Left kidney (tissue), 2 donors: ENCODE results near the gene LIAS. TPM values are rescaled to one million over a fixed set of nuclear protein-coding genes. Genes with fewer than 3 reads are reported as not detected.
"Not testable (repeated sequence)": the region's sequence is repeated elsewhere in the genome, so short reads cannot be mapped to it uniquely, and the experiment has no call there.

Experiments used
- DNase-seq: peaks from one replicate; pipeline ENCODE4 v3.0.0-alpha.2; 2013
- polyA plus RNA-seq: library from polyadenylated mRNA; unstranded; fragments of 120-200 nt; gene quantifications from one replicate; pipeline ENCODE4 v1.2.1, GENCODE V29; 2013; ENCODE audit not compliant: insufficient read length

LIAS gene
- polyA plus RNA-seq, 1 donor = 38.6 TPM

DNA sequence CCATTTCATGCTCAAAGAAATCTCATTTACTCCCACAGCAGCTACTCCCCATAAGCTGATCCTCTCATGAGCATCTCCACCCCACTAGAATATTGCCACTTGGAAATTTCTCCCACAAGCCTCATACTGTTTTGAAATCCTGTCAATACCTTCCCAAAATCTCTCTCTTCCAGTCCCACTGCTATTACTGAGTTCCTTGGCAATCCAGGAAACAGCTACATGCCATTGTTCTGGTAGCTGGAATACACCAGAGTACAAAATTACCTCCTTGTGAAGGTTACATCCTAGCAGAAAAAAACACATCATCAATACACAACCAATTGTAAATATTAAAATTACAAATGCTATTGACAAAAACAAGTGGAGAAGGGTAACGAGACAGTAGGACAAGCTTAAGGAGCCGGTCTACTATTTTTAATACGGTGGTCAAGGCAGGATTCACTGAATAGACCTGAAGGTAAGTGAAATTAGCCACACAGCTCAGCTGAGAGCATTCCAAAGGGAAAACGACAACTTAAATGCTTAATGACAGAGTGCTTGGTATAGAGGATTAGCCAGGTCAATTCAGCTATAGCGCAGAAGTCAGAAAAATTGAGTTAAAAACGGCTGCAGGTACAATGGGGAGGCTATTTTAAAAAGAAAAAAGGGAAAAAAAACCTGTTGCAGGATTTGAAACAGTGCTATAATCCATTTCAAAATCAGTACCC, 6.5 kb upstream of the LIAS start:
- no peak for DNase-seq

DNA sequence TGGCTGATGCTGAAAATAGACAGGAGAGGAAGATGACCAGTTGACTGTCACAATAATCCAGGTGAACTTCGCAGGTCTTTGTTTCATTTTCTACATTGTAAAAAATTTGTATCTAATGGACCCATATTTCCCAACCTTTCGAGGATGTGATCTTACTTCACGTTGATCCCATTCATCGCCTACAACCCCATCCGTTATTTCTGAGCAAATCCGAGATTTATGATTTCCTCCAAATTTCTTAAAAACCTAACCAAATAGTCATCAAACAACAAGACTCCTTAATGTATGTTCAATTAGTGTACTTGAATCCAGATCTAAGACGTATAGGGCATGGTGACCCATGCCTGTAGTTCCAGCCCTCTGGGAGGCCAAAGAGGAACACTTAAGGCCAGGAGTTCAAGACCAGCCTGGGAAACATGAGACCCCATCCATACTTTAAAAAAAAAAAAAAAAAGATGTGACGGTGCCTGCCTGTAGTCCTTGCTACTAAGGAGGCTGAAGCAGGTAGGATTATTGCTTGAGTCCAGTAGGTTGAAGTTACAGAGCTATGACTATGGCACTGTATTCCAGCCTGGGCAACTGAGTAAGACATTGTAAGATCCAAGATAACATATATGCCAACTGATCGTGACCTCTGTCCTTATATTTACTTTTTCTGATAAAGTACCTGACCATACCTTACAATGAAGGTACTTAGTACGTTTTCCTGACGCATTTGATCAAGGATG, 5.8 kb upstream of the LIAS start:
- no peak for DNase-seq

DNA sequence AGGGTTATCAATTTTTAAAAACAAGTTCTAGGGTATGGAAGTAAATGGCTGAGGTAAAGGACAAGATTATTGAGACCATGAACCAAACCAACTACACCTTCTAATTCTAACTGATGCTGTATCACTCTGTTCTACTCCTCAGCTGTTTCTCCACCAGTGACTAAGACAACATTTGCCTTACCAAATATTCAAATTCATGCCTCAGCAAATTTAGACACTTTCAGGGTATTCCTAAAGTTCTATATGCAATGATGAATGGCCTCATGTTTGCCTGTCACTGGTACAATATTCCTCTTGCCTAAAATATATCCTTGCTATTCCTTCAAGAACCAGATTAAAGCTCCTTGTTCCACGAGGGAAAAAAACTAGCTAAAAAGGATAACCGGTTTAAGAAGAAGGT, 5.1 kb upstream of the LIAS start:
- no peak for DNase-seq

DNA sequence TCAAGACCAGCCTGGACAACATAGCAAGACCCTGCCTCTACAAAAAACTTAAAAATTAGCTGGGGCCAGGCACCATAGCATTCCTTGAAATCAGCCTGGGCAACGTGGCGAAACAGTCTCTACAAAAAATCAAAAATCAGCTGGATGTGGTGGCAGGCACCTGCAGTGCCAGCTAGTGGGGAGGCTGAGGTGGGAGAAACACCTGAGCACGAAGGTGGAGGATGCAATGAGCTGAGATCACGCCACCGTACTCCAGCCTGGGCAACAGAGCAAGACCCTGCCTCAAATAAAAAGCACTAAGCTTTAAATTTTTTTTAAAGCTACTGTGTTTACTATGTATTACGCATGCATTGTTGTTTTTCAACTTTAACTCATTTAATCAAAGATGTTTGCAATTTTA, 3.4 kb upstream of the LIAS start:
- DNase-seq = no peak

DNA sequence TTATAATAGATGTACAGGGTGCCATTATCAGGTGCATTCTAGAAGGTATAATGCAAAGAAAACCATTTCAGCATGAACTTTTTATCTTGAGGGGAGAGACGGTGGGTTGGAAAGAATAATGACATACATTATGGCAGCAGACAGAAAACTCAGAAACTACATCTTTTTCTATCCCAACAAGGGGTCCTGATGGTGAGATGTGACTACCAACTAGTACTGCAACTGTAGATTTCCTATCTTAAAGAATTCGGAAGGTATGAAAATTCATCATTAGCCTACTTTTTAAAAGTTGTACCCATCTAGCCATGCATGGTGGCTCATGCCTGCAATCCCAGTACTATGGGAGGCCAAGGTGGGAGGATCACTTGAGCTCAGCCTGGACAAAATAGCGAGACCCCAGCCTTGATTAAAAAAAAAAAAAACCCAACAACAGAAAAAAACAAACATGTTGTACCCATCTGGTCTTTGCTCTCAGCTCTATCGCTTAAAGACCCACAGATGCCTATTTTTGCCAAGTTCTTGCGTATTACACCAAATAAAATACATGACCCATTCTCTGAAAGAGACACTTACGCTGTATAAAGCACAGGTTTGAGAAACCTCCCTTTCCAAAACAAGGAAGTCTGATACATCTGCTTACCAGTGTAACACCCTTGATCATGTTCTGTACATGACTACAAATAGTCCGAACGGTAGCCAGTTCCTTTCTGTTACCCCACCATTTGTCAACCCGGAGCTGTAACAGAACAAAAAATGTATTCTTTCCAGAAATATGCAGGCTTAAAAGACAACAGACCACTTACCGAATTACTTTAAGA, 1.7 kb upstream of the LIAS start:
- no peak for DNase-seq

DNA sequence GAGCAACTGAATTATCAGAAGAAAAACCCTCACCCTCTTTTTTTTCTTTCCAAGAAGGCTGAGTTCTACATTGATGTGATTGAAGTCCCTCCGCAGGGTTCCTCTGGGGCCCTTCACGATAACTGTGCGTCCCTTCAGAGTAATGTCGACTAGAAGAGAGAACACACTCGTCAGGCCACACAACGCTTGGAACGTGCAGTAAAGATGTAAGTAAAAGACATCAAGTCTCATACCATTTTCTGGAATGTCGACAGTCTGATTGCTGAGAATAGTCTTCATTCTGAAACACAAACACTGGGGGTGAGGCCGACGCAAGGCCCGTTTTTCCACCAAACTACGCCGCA, 723 bp upstream of the LIAS start:
- DNase-seq = not testable (repeated sequence)

DNA sequence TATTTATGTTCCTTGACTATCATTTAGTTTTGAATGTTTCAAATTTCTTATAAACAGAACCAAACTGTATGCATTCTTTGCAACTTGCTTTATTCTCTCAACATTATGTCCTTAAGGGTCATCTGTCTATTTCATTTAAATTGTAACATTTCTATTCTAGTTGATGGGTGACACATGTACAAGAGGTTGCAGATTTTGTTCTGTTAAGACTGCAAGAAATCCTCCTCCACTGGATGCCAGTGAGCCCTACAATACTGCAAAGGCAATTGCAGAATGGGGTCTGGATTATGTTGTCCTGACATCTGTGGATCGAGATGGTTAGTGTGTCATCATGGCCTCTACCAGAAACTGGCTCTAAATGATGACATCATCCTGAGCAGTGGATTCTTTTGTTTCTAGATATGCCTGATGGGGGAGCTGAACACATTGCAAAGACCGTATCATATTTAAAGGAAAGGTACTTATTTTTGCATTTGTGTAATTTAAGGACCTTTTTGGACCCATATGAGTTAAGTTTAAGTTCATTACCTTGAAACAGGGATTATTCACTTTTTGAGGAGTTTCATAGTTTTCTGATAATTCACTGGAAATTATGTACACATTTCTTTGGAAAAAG, 6.1 kb downstream of the LIAS start:
- DNase-seq = no peak

DNA sequence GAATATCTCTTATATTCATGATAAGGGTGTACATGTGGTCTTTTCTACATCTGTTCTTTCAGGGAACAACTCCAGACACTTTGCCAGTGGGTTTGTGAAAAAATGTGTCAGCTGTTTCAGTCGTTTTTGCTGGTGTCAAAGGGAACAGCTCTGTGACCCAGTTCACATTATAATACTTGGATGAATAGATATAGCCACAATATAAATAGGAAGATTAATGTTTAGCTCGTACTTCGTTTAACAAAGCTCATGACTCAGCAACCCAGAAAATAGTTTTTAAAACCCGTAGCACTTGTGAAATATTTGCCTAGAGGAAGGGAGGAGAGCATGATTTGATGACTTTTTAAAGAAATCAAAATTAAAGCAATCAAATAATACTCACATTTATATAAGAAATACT, 7.9 kb downstream of the LIAS start:
- DNase-seq = no peak

DNA sequence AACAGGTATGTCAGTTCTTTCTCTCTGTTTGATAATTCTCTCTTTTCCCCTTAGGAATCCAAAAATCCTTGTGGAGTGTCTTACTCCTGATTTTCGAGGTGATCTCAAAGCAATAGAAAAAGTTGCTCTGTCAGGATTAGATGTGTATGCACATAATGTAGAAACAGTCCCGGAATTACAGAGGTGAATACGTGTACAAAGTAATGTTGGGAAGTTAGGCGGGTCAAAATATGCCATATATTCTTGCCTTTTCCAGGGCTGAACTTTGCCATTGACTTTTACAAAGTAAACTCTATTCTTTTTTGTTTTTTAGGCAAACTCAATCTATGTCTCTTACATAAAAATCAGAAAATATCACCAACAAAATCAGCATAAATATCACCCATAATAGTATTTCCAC, 8.6 kb downstream of the LIAS start:
- DNase-seq = no peak

DNA sequence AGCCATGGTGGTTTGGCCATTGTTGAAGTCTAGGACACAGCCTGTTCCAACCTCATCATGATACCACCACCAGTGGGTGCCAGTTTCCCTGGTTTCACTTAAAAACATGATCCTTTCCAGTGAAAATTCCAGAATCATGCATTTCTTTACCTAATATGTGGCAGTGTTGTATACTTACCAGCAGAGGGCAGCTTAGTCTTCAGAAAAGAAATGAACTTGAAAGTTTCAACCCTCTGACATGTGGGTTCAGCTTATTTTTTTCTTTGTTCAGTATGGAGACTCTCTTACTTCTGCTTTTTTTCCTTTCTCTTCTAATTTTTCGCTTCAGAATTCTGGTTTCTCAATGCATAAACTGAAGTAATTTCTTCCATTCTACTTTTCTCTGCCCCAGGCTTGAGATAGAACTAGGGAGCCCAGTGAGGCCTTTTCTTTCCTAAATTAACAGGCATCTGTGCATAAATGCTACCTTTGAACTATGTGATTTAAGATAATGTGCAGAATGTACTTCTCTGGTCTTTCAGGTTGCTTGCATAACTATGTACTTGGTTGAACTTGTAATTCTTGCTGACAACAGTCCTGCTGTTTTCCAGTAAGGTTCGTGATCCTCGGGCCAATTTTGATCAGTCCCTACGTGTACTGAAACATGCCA, 10.7 kb downstream of the LIAS start:
- peak; percentile 84 for DNase-seq

DNA sequence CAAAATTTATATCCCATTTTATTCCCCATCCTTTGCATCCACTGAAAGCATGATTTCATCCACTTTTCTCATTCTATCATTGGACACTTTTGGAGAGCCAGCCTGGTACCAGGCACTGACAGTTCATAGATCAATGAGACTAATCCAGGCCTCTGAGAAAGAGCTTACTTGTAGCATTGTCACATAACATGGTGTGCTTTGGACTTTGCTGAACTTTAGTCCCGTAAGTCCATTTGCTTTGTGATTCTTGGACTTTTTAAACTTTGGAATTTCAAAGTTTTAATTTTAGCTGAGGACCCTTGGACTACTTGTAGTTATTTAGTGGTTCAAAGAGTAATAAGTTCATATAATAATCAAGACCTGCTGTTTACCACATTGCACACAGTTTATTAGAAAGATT, 11.5 kb downstream of the LIAS start:
- no peak for DNase-seq

DNA sequence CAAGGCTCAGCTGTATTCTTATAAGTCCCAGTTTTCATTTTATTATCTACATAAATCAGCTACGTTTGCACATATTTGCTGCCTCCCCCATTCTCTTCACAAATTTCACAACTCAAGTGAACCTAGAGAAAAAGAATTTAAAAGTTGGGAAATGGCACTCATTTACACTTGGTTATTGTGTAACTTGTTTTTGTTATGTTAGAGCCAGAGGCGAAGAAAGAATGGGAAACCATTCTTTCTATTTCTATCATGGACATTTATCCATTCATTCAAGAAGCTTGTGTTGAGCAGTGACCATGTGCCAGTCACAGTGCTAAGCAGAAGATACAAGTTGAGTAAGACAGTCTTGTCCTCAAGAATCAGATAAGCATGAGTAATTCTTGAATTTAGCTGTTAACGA, 13.5 kb downstream of the LIAS start:
- DNase-seq = no peak

DNA sequence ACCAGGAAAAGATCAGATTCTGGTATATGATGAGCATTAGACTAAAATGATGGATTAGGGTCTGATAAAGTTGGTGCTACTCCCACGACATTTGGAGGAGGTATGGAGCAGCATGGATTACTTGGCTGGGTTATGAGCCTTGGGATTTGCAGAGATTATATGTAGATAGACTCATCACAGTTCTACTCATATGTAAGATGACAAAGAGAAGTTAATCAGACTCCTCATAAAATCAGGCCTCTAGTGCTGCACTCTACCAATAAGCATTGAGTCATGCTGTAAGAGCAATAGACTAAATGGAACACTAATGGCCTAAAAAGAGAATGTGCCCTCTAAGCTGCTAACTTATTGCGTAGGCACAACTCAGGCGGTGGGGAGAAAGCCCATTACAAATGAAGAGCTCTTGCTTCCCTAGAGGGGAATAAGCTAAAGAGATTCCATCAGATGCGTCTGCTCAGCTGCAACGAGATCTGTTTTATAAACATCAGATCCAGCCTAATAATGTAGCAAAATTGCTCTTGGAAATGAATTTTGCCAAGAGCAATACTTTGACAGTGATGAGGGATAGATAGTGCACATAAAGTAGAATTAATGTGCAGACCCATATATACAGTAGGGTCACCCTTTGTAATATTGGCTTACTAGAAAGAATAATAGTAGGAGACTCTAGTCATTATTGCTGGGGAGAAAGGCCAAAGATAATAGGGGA, 17.5 kb downstream of the LIAS start:
- DNase-seq = no peak

DNA sequence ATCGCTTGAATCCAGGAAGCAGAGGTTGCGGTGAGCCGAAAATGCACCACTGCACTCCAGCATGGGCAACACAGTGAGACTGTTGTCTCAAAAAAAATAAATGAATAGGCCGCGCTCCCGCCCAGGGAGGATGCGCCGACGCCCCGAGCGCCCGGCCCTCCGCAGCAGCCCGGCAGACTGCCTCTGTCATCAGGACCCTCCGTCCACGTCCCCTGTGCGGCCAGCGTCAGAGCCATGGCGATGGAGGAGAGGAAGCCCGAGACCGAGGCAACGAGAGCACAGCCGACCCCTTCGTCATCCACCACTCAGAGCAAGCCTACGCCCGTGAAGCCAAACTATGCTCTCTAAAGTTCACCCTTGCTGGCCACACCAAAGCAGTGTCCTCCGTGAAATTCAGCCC, 21.4 kb downstream of the LIAS start:
- DNase-seq = no peak

DNA sequence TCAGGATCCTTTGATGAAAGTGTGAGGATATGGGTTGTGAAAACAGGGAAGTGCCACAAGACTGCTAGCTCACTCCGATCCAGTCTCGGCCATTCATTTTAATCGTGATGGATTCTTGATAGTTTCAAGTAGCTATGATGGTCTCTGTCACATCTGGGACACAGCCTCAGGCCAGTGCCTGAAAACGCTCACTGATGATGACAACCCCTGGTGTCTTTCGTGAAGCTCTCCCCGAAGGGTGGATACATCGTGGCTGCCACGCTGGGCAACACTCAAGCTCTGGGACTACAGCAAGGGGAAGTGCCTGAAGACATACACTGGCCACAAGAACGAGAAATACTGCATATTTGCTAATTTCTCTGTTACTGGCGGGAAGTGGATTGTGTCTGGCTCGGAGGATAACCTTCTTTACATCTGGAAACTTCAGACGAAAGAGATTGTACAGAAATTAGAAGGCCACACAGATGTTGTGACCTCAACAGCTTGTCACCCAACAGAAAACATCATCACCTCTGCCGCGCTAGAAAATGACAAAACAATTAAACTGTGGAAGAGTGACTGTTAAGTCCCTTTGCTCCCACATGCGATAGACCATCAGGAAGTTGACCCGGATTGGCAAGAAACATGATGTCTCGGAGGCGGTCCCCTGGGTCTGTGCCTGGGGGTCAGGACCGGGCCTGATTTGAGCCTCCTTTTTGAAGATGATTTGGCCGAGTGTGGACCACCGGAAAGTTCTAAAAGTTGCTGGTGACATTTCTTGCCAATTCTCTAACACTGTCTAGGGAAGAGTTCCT, 22.2 kb downstream of the LIAS start:
- DNase-seq = no peak

DNA sequence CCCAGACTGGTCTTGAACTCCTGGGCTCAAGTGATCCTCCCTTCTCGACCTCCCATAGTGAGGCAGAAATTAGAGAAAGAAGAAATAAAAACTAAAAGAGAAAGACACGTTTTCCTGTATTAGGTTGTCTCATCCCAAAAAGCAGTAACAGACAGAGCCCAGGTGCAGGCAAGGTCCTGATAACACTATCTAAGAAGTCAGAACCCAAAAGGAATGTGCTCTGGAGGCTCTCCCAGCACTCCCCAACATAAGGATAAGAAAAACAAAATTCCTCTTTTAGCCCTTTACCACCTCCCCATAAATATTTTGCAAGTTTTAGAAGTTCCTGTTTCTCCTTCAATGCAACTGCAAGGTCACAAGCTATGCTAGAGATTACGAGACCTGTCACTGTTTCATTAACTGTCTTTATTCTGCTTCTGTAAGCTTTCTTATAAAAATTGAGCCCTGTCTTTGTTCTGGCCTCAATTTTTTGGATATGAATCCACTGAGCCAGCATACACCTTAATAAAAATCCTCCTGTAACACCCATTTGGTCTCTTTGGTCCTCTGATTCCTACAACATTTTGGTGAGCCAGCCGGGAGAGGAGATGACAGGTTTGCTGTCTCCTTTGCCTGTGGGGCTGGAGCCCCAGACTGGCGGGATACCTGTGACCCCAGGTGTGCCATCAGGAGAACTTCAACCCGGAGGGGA, 25.9 kb downstream of the LIAS start:
- no peak for DNase-seq

DNA sequence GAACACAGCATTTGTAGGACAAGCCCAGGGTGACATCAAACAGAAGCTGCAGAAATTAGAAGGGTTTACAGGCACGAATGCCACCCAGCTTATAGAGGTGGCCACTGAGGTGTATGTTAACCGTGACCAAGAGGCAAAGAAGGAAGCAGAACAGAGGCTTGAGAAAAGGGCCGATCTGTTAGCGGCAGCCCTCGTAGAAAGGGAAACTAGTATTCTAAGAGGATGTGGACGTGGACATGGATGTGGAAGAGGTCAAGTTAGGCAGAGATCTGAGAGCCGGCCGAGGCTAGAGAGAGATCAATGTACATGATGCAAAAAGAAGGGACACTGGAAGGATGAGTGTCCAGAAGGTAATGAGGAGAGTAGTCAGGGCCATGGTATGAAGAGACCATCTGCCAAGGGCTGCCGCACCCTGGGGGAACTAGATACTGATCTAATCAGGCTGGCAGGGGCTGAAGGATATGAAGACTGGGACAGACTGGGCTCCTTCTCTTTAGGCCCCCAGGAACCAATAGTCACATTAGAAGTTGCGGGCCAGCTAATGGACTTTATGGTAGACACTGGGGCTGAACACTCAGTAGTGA, 27.5 kb downstream of the LIAS start:
- DNase-seq = no peak

DNA sequence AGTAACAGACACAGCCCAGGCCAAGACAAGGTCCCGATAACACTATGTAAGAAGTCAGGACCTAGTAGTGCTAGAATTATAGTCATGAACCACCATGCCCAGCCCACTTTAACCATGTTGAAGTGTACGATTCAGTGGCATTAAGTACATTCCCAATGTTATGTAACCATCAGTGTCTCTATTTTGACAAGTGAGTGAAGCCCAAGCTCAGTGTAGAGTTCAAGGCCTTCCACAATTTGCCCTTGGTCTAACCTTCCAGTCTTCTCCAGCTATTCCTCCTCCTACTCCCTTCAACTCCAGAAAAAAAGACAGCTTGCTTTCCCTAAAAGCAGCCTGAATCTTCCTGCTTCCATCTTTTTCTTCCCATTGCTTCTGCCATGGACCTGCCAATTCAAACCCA, 31.5 kb downstream of the LIAS start:
- DNase-seq = no peak

DNA sequence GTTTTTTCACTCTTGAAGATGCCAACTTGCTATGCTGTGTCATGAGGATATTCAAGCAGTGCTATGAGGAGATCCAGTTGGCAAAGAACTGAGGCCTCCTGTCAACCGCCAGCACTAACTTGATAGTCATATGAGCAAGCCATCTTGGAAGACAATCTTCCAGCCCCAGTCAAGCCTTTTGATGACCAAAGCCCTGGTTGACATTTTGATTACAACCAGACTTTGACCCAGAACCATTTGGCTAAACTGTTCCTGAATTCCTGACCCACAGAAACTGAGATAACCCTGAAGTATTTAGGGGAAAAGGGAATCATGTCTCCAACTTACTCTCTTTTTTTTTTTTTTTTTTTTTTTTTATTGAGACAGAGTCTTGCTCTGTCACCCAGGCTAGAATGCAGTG, 35.5 kb downstream of the LIAS start:
- no peak for DNase-seq
